DOHH2 (cell line): ENCODE data around the gene DYNLT2B.

Experiments used
- H3F3A ChIP-seq: fragments of 200-600 bp; sonication (generic), shearing (Covaris generic); 2 replicates; pipeline ENCODE4 v1.6.0; 2016; ENCODE audit warnings: antibody characterized with exemption, mild to moderate bottlenecking; ENCODE audit not compliant: control insufficient read depth, insufficient read depth
- H3K27ac ChIP-seq: fragments of 200-600 bp; sonication (generic); 2 replicates; pipeline ENCODE4 v1.5.1; 2014; ENCODE audit warnings: low read depth, mild to moderate bottlenecking, low read length, moderate library complexity
- H3K27me3 ChIP-seq: fragments of 200-600 bp; sonication (generic); 2 replicates; pipeline ENCODE4 v1.6.1; 2014; ENCODE audit warnings: mild to moderate bottlenecking, low read length, mixed read lengths; ENCODE audit not compliant: control insufficient read depth
- H3K36me3 ChIP-seq: fragments of 200-600 bp; sonication (generic); 2 replicates; pipeline ENCODE4 v1.6.1; 2014; ENCODE audit warnings: mild to moderate bottlenecking, low read length, moderate library complexity, mixed read lengths; ENCODE audit not compliant: control insufficient read depth
- H3K4me1 ChIP-seq: fragments of 200-600 bp; sonication (generic); 2 replicates; pipeline ENCODE4 v1.6.1; 2014; ENCODE audit warnings: mild to moderate bottlenecking, low read length, mixed read lengths; ENCODE audit not compliant: control insufficient read depth
- H3K4me2 ChIP-seq: fragments of 200-600 bp; sonication (generic); 2 replicates; pipeline ENCODE4 v1.6.0; 2014; ENCODE audit warnings: mild to moderate bottlenecking, low read length, moderate library complexity
- H3K4me3 ChIP-seq: fragments of 200-600 bp; sonication (generic); 2 replicates; pipeline ENCODE4 v1.5.1; 2014; ENCODE audit warnings: mild to moderate bottlenecking, low read length, mixed read lengths
- H3K79me2 ChIP-seq: fragments of 200-600 bp; sonication (generic); 2 replicates; pipeline ENCODE4 v1.6.1; 2014; ENCODE audit warnings: mild to moderate bottlenecking, low read length, mixed read lengths; ENCODE audit not compliant: control insufficient read depth
- H3K9me2 ChIP-seq: fragments of 200-600 bp; sonication (generic); replicated peaks from 2 replicates; pipeline ENCODE4 v1.6.1; 2014; ENCODE audit warnings: mild to moderate bottlenecking, low read length, mixed read lengths; ENCODE audit not compliant: control insufficient read depth
- H3K9me3 ChIP-seq: fragments of 200-600 bp; sonication (generic); 2 replicates; pipeline ENCODE4 v1.6.1; 2014; ENCODE audit warnings: antibody characterized with exemption, low read length, mixed read lengths; ENCODE audit not compliant: control insufficient read depth, insufficient read depth
- H4K20me1 ChIP-seq: fragments of 200-600 bp; sonication (generic); 2 replicates; pipeline ENCODE4 v1.6.0; 2014; ENCODE audit warnings: low read depth, mild to moderate bottlenecking, antibody characterized with exemption, low read length, moderate library complexity; ENCODE audit not compliant: control insufficient read depth, insufficient read depth
- EZH2phosphoT487 ChIP-seq: fragments of 200-600 bp; sonication (generic); IDR thresholded peaks from 2 replicates; pipeline ENCODE4 v1.6.1; 2017; ENCODE audit warnings: borderline replicate concordance, mild to moderate bottlenecking, antibody characterized with exemption, low read length, moderate library complexity, mixed read lengths
- TF ChIP-seq, protein P1 (sequence below): fragments of 200-600 bp; sonication (generic); IDR thresholded peaks from one replicate; pipeline ENCODE4 v1.5.1; 2014; ENCODE audit warnings: antibody characterized with exemption, mild to moderate bottlenecking, low read depth, low read length; ENCODE audit not compliant: poor library complexity, severe bottlenecking

Gene DYNLT2B

DNA sequence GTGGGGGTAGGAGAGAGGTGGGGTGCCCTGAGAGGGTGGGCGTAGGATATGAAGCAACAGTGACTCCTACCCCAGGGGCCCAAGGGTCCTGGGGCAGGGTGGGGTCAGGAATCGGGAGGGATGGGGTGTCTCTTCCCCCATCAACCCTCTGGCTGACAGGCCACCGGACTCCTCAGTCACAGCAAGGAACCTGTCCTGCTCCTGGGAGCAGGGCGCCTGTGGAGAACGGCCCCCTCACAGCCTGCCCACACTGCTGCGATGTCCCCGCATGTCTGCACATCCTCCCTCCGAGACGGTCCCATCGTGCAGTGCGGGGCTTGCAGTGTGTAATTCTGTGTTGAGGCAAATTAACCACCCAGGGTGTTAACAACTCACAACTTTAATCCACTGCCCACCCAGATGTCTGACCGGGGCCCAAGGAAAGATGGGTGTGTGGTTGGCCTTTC, 17.5 kb upstream of the DYNLT2B start:
- H3K4me2 ChIP-seq, result no peak overlapping the region
- TF ChIP-seq, protein P1, sequence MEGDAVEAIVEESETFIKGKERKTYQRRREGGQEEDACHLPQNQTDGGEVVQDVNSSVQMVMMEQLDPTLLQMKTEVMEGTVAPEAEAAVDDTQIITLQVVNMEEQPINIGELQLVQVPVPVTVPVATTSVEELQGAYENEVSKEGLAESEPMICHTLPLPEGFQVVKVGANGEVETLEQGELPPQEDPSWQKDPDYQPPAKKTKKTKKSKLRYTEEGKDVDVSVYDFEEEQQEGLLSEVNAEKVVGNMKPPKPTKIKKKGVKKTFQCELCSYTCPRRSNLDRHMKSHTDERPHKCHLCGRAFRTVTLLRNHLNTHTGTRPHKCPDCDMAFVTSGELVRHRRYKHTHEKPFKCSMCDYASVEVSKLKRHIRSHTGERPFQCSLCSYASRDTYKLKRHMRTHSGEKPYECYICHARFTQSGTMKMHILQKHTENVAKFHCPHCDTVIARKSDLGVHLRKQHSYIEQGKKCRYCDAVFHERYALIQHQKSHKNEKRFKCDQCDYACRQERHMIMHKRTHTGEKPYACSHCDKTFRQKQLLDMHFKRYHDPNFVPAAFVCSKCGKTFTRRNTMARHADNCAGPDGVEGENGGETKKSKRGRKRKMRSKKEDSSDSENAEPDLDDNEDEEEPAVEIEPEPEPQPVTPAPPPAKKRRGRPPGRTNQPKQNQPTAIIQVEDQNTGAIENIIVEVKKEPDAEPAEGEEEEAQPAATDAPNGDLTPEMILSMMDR, result no peak
- no peak for TF ChIP-seq EZH2phosphoT487
- H3K9me3 ChIP-seq, result no peaks in the 10 kb centered on the region
- H3F3A ChIP-seq, result no peaks in the 10 kb centered on the region
- H3K36me3 ChIP-seq, result no peaks in the 10 kb centered on the region
- H3K27me3 ChIP-seq, result no peaks in the 10 kb centered on the region
- no peak overlapping the region for H3K4me3 ChIP-seq
- no peaks in the 10 kb centered on the region for H4K20me1 ChIP-seq
- H3K27ac ChIP-seq, result no peak overlapping the region
- no peaks in the 10 kb centered on the region for H3K4me1 ChIP-seq
- no peaks in the 10 kb centered on the region for H3K9me2 ChIP-seq
- H3K79me2 ChIP-seq, result no peaks in the 10 kb centered on the region

DNA sequence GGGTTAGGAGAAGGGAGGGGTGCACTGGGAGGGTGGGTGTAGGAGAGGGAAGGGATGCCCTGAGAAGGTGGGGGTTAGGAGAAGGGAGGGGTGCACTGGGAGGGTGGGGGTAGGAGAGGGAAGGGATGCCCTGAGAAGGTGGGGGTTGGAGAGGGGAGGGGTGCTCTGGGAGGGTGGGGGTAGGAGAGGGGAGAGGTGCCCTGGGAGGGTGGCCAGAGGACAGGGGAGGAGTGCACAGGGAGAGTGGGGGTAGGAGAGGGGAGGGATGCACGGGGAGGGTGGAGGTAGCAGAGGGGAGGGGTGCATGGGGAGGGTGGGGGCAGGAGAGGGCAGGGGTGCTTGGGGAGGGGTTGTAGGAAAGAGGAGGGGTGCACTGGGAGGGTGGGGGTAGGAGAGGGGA, 16.9 kb upstream of the DYNLT2B start:
- Histone ChIP-seq H3K4me3 (no peak overlapping the region), H3K27ac (no peak overlapping the region), H3K4me1 (no peaks in the 10 kb centered on the region), H3F3A (no peaks in the 10 kb centered on the region), H3K27me3 (no peaks in the 10 kb centered on the region), H3K79me2 (no peaks in the 10 kb centered on the region), H4K20me1 (no peaks in the 10 kb centered on the region), H3K9me3 (no peaks in the 10 kb centered on the region), H3K36me3 (no peaks in the 10 kb centered on the region), H3K9me2 (no peaks in the 10 kb centered on the region), H3K4me2 (no peak overlapping the region)
- no peak for TF ChIP-seq EZH2phosphoT487
- TF ChIP-seq, protein P1, result no peak

DNA sequence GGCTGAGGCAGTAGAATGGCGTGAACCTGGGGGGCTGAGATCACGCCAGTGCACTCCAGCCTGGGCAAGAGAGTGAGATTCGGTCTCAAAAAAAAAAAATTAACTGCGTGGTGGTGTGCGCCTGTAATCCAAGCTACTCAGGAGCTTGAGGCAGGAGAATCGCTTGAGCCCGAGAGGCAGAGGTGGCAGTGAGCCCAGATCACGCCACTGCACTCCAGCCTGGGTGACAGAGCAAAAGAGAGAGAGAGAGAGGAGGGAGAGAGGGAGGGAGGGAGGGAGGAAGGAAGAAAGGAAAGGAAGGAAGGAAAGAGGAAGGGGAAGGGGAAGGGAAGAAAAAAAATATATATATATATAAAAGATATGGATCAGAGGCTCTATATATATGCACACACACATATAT, 14.1 kb upstream of the DYNLT2B start:
- H3K4me3 ChIP-seq, result no peak overlapping the region
- H4K20me1 ChIP-seq, result no peaks in the 10 kb centered on the region
- H3K4me2 ChIP-seq, result no peak overlapping the region
- no peak overlapping the region for H3K27ac ChIP-seq
- H3K4me1 ChIP-seq, result no peaks in the 10 kb centered on the region
- TF ChIP-seq, protein P1, result no peak
- no peak for TF ChIP-seq EZH2phosphoT487
- no peaks in the 10 kb centered on the region for H3K9me3 ChIP-seq
- no peaks in the 10 kb centered on the region for H3K9me2 ChIP-seq
- H3K36me3 ChIP-seq, result no peaks in the 10 kb centered on the region
- no peaks in the 10 kb centered on the region for H3K79me2 ChIP-seq
- H3K27me3 ChIP-seq, result 0 out of 2 replicates have a peak, but pooled peaks cover 2% of the 10 kb centered on the region
- H3F3A ChIP-seq, result no peaks in the 10 kb centered on the region
